A673 (cell line): ENCODE data around the gene PNMA6A.

ENCODE experiments used
- CTCF ChIP-seq: fragments of 300-800, 200-600 bp; sonication (generic); conservative IDR thresholded peaks from 2 replicates; pipeline ENCODE4 v1.5.1; 2017; ENCODE audit warnings: low read depth, mild to moderate bottlenecking, antibody characterized with exemption, low read length, moderate library complexity, mixed read lengths
- EZH2 ChIP-seq: fragments of 200-600 bp; sonication (generic); IDR thresholded peaks from 2 replicates; pipeline ENCODE4 v1.6.1; 2017; ENCODE audit warnings: borderline replicate concordance, low read depth, mild to moderate bottlenecking, mixed read lengths, antibody characterized with exemption, low read length; ENCODE audit not compliant: poor library complexity, severe bottlenecking

- TF ChIP-seq EZH2: no peak
- TF ChIP-seq CTCF: no peak
Measured at GRCh38 chrX:153102418-153102817, 30.2 kb downstream of the PNMA6A start.
